NT2/D1 (cell line): ENCODE results near the gene GPR158.

ENCODE experiments used
- YY1 ChIP-seq: IDR thresholded peaks from 2 replicates; pipeline ENCODE4 v1.6.1; 2011; ENCODE audit not compliant: insufficient read length, insufficient read depth
- ZNF274 ChIP-seq: IDR thresholded peaks from 2 replicates; pipeline ENCODE4 v1.6.1; 2011; ENCODE audit warnings: mild to moderate bottlenecking, low read depth, low read length

- TF ChIP-seq YY1 (no peak), ZNF274 (no peak)
These were observed 218.8 kb downstream of the GPR158 start for GRCh38 chr10:25393621-25394020.
